Erythroblast (primary cell): ENCODE measurements around the gene RPRD1A.

Experiments used
- GATA1 ChIP-seq: IDR thresholded peaks from 2 replicates; pipeline ENCODE4 v1.6.1; 2011; ENCODE audit warnings: low read depth, mild to moderate bottlenecking, control low read depth, low read length, moderate library complexity
- POLR2A ChIP-seq: IDR thresholded peaks from 2 replicates; pipeline ENCODE4 v1.6.1; 2011; ENCODE audit warnings: mild to moderate bottlenecking, low read length

- TF ChIP-seq POLR2A (no peak), GATA1 (no peak)
These were observed 11.6 kb upstream of the RPRD1A start for GRCh38 chr18:36078751-36079529.
